GM23338 (cell line): ENCODE data around the gene PTPRN2. TPM values are rescaled to one million over a fixed set of nuclear protein-coding genes. Genes with fewer than 3 reads are reported as not detected.
A peak's percentile ranks its signal among the peaks of the same experiment; 100 is the strongest.

ENCODE experiments used
- ATAC-seq: fragments of 200-7000 bp; cut with Tn5 transposase; 3 replicates; pipeline ENCODE4 v1.9.1; 2020
- DNase-seq: peaks from one replicate; pipeline ENCODE4 v3.0.0-alpha.2; 2015; ENCODE audit warnings: low spot score
- H2AFZ ChIP-seq: fragments of 200-600 bp; sonication (generic); 2 replicates; pipeline ENCODE4 v1.8.0; 2016; ENCODE audit warnings: antibody characterized with exemption, mild to moderate bottlenecking, moderate library complexity
- H3F3A ChIP-seq: fragments of 200-600 bp; sonication (generic); replicated peaks from 2 replicates; pipeline ENCODE4 v1.8.0; 2017; ENCODE audit warnings: antibody characterized with exemption, mixed run types, low read depth
- H3K27ac ChIP-seq: fragments of 200-600 bp; sonication (generic); 2 replicates; pipeline ENCODE4 v1.6.1; 2016; ENCODE audit warnings: low read depth
- H3K27me3 ChIP-seq: fragments of 200-600 bp; sonication (generic); 2 replicates; pipeline ENCODE4 v1.8.0; 2016; ENCODE audit warnings: mild to moderate bottlenecking, mixed run types, moderate library complexity; ENCODE audit not compliant: insufficient read depth
- H3K36me3 ChIP-seq: fragments of 200-600 bp; sonication (generic); 2 replicates; pipeline ENCODE4 v1.8.0; 2016; ENCODE audit warnings: mild to moderate bottlenecking; ENCODE audit not compliant: insufficient read depth
- H3K4me1 ChIP-seq: fragments of 200-600 bp; sonication (generic); 2 replicates; pipeline ENCODE4 v1.8.0; 2016; ENCODE audit warnings: mild to moderate bottlenecking, moderate library complexity; ENCODE audit not compliant: insufficient read depth
- H3K4me2 ChIP-seq: fragments of 200-600 bp; sonication (generic); 2 replicates; pipeline ENCODE4 v1.7.1; 2017; ENCODE audit warnings: mixed run types
- H3K4me3 ChIP-seq: fragments of 200-600 bp; sonication (generic); 2 replicates; pipeline ENCODE4 v1.6.1; 2016; ENCODE audit warnings: mixed run types
- H3K79me2 ChIP-seq: fragments of 200-600 bp; sonication (generic); replicated peaks from 2 replicates; pipeline ENCODE4 v1.8.0; 2017; ENCODE audit warnings: mild to moderate bottlenecking; ENCODE audit not compliant: insufficient read depth
- H3K9me2 ChIP-seq: fragments of 200-600 bp; sonication (generic); 2 replicates; pipeline ENCODE4 v1.8.0; 2017; ENCODE audit not compliant: insufficient read depth
- H4K20me1 ChIP-seq: fragments of 200-600 bp; sonication (generic); replicated peaks from 2 replicates; pipeline ENCODE4 v1.8.0; 2017; ENCODE audit warnings: mild to moderate bottlenecking; ENCODE audit not compliant: insufficient read depth
- H3K27ac Mint-ChIP-seq: 2 replicates; pipeline ENCODE4 v1.8.0; 2020; ENCODE audit warnings: inconsistent platforms, mild to moderate bottlenecking, moderate library complexity, mixed read lengths
- H3K27me3 Mint-ChIP-seq: 3 replicates; pipeline ENCODE4 v1.8.0; 2022; ENCODE audit warnings: low read depth, mild to moderate bottlenecking, moderate library complexity, mixed read lengths, inconsistent platforms; ENCODE audit not compliant: insufficient read depth, poor library complexity
- H3K36me3 Mint-ChIP-seq: 3 replicates; pipeline ENCODE4 v1.8.0; 2021; ENCODE audit warnings: low read depth, mild to moderate bottlenecking, inconsistent platforms, moderate library complexity, mixed read lengths
- H3K4me1 Mint-ChIP-seq: 3 replicates; pipeline ENCODE4 v1.8.0; 2020; ENCODE audit warnings: mild to moderate bottlenecking, inconsistent platforms, mixed read lengths
- H3K4me3 Mint-ChIP-seq: 3 replicates; pipeline ENCODE4 v1.8.0; 2021; ENCODE audit warnings: moderate library complexity, mild to moderate bottlenecking, inconsistent platforms, mixed read lengths
- H3K9me3 Mint-ChIP-seq: 3 replicates; pipeline ENCODE4 v1.8.0; 2020; ENCODE audit warnings: moderate library complexity, mild to moderate bottlenecking, inconsistent platforms, mixed read lengths
- CREB1 ChIP-seq: fragments of 250-450 bp; sonication (Bioruptor Pico); IDR thresholded peaks from 2 replicates; pipeline ENCODE4 v1.5.0; 2020; ENCODE audit warnings: low read depth, mild to moderate bottlenecking, moderate library complexity
- CTCF ChIP-seq, 2 experiments: fragments of 200-600 bp in 1 of 2; sonication (generic) in 1 of 2; conservative IDR thresholded peaks; 2 replicates each; pipeline versions ENCODE4 v1.5.1 to v1.6.1; 2016 to 2017; ENCODE audit warnings: antibody characterized with exemption in 2 of 2, low read depth in 2 of 2, mild to moderate bottlenecking in 2 of 2, moderate library complexity in 1 of 2
- ETS1 ChIP-seq: IDR thresholded peaks from 2 replicates; pipeline ENCODE4 v1.6.1; 2016; ENCODE audit warnings: antibody characterized with exemption
- EZH2 ChIP-seq: fragments of 200-600 bp; sonication (generic); IDR thresholded peaks from one replicate; pipeline ENCODE4 v1.8.0; 2017; ENCODE audit warnings: antibody characterized with exemption, mild to moderate bottlenecking, low read depth; ENCODE audit not compliant: unreplicated experiment
- JUNB ChIP-seq: IDR thresholded peaks from one replicate; pipeline ENCODE4 v1.6.1; 2016; ENCODE audit warnings: antibody characterized with exemption; ENCODE audit not compliant: unreplicated experiment
- NANOG ChIP-seq: IDR thresholded peaks from 2 replicates; pipeline ENCODE4 v1.6.1; 2016; ENCODE audit warnings: antibody characterized with exemption, borderline replicate concordance
- ZNF114 ChIP-seq: fragments of 250-450 bp; sonication (Bioruptor Pico); IDR thresholded peaks from 2 replicates; pipeline ENCODE4 v1.5.0; 2020; ENCODE audit warnings: mild to moderate bottlenecking, moderate library complexity
- ZNF331 ChIP-seq: fragments of 250-450 bp; sonication (Bioruptor Pico); IDR thresholded peaks from 2 replicates; pipeline ENCODE4 v1.5.0; 2020; ENCODE audit warnings: low read depth, mild to moderate bottlenecking, moderate library complexity
- ZNF462 ChIP-seq: fragments of 250-450 bp; sonication (Bioruptor Pico); IDR thresholded peaks from 2 replicates; pipeline ENCODE4 v1.5.0; 2020; ENCODE audit warnings: mild to moderate bottlenecking, moderate library complexity
- polyA plus RNA-seq: library from polyadenylated mRNA; unstranded; fragments of >200 nt; fragmentation: Nextera tagmentation; extraction: Ambion mirVana; gene quantifications from 2 replicates; pipeline ENCODE4 v1.2.1, GENCODE V29; 2016
- total RNA-seq: library from RNA; depleted of rRNA; stranded (reverse); fragments of >200 nt; shearing (Covaris generic); gene quantifications from 2 replicates; pipeline ENCODE4 v1.2.3, GENCODE V29; 2014

PTPRN2 gene
- total and polyA plus RNA-seq, 2 experiments from 2014 or later, result 0.87 to 4.0 TPM

GRCh38 chr7:157693521-157694375 lies 893.9 kb downstream of the PTPRN2 start:
- no peak overlapping the region for H3K27ac ChIP-seq
- no peak overlapping the region for H2AFZ ChIP-seq
- no peaks in the 10 kb centered on the region for H4K20me1 ChIP-seq
- no peak overlapping the region for H3K27ac Mint-ChIP-seq
- H3F3A ChIP-seq, result no peaks in the 10 kb centered on the region
- H3K79me2 ChIP-seq, result no peaks in the 10 kb centered on the region
- peaks cover 41% of the 10 kb centered on the region for H3K9me3 Mint-ChIP-seq
- H3K4me1 ChIP-seq, result no peaks in the 10 kb centered on the region
- no peaks in the 10 kb centered on the region for H3K4me1 Mint-ChIP-seq
- DNase-seq (no peak), ATAC-seq (no peak)
- no peaks in the 10 kb centered on the region for H3K36me3 ChIP-seq
- peaks cover 64% of the 10 kb centered on the region for H3K27me3 ChIP-seq
- H3K4me3 ChIP-seq, result peak overlapping the region; percentile 38; the same call in 1 of the 2 replicates
- peak overlapping the region; percentile 60; the same call in 1 of the 2 replicates for H3K4me2 ChIP-seq
- TF ChIP-seq NANOG (no peak), ZNF462 (CRISPR knock-in tag) (no peak), ZNF331 (CRISPR knock-in tag) (no peak), ZNF114 (no peak), CTCF (conservative IDR thresholded peaks at IDR 0.05; ENCODE audit: low read depth in 2 of 2) (no peak), CREB1 (no peak), ETS1 (no peak), EZH2 (peak; percentile 27), JUNB (no peak)
- H3K4me3 Mint-ChIP-seq, result no peak overlapping the region
- peaks cover 13% of the 10 kb centered on the region for H3K36me3 Mint-ChIP-seq
- no peaks in the 10 kb centered on the region for H3K9me2 ChIP-seq
- H3K27me3 Mint-ChIP-seq, result no peaks in the 10 kb centered on the region
